Nephron (organoid): ENCODE results near the gene SLC18A2.

Experiments used
- H3K27ac Mint-ChIP-seq, 3 experiments: 2 replicates each; pipeline ENCODE4 v1.8.0; 2020; ENCODE audit warnings: mixed read lengths in 3 of 3, mild to moderate bottlenecking in 2 of 3, moderate library complexity in 1 of 3
- H3K27me3 Mint-ChIP-seq: 2 replicates; pipeline ENCODE4 v1.8.0; 2021; ENCODE audit warnings: low read depth, mild to moderate bottlenecking, moderate library complexity, mixed read lengths
- H3K36me3 Mint-ChIP-seq: 2 replicates; pipeline ENCODE4 v1.8.0; 2020; ENCODE audit warnings: low read depth, mixed read lengths
- H3K4me1 Mint-ChIP-seq: 2 replicates; pipeline ENCODE4 v1.8.0; 2020; ENCODE audit warnings: mixed read lengths
- H3K4me3 Mint-ChIP-seq, 3 experiments: 2 replicates each; pipeline ENCODE4 v1.8.0; 2020; ENCODE audit warnings: mild to moderate bottlenecking in 3 of 3, mixed read lengths in 3 of 3, moderate library complexity in 2 of 3
- H3K9me3 Mint-ChIP-seq: 2 replicates; pipeline ENCODE4 v1.8.0; 2020; ENCODE audit warnings: mixed read lengths
- CTCF ChIP-seq, 3 experiments: fragments of 200-600 bp; sonication (generic); IDR thresholded peaks; one replicate each; pipeline ENCODE4 v1.5.0; 2021; ENCODE audit warnings: antibody characterized with exemption in 3 of 3; ENCODE audit not compliant: unreplicated experiment in 3 of 3

Gene SLC18A2

GRCh38 chr10:117255835-117256460, 15.0 kb downstream of the SLC18A2 start:
- TF ChIP-seq CTCF (IDR thresholded peaks at IDR 0.05; ENCODE audit: unreplicated experiment in 3 of 3), result no peak
- Mint-ChIP-seq H3K4me1 (peaks cover 5% of the 10 kb centered on the region), H3K36me3 (no peaks in the 10 kb centered on the region), H3K27me3 (peaks cover 29% of the 10 kb centered on the region), H3K9me3 (no peaks in the 10 kb centered on the region), H3K27ac (no peak overlapping the region), H3K4me3 (no peak overlapping the region)

- H3K27me3 Mint-ChIP-seq, result peaks cover 31% of the 10 kb centered on the region
- H3K9me3 Mint-ChIP-seq, result no peaks in the 10 kb centered on the region
- H3K4me3 Mint-ChIP-seq, result no peak overlapping the region
- H3K4me1 Mint-ChIP-seq, result no peaks in the 10 kb centered on the region
- no peaks in the 10 kb centered on the region for H3K36me3 Mint-ChIP-seq
- no peak overlapping the region for H3K27ac Mint-ChIP-seq
- TF ChIP-seq CTCF (IDR thresholded peaks at IDR 0.05; ENCODE audit: unreplicated experiment in 3 of 3), result no peak
Observed at GRCh38 chr10:117256910-117257309, 16.0 kb downstream of the SLC18A2 start.

- Mint-ChIP-seq H3K9me3 (no peaks in the 10 kb centered on the region), H3K4me3 (no peak overlapping the region), H3K27ac (no peak overlapping the region), H3K36me3 (no peaks in the 10 kb centered on the region), H3K27me3 (peaks cover 38% of the 10 kb centered on the region), H3K4me1 (no peaks in the 10 kb centered on the region)
- TF ChIP-seq CTCF (IDR thresholded peaks at IDR 0.05; ENCODE audit: unreplicated experiment in 3 of 3), result no peak
Observed at GRCh38 chr10:117257721-117258120, 16.8 kb downstream of the SLC18A2 start.

GRCh38 chr10:117259279-117259678, 18.4 kb downstream of the SLC18A2 start:
- no peak overlapping the region for H3K27ac Mint-ChIP-seq
- TF ChIP-seq CTCF (IDR thresholded peaks at IDR 0.05; ENCODE audit: unreplicated experiment in 3 of 3), result no peak
- H3K27me3 Mint-ChIP-seq, result peaks cover 34% of the 10 kb centered on the region
- no peaks in the 10 kb centered on the region for H3K9me3 Mint-ChIP-seq
- H3K36me3 Mint-ChIP-seq, result no peaks in the 10 kb centered on the region
- H3K4me1 Mint-ChIP-seq, result no peaks in the 10 kb centered on the region
- no peak overlapping the region for H3K4me3 Mint-ChIP-seq

GRCh38 chr10:117260084-117260483, 19.2 kb downstream of the SLC18A2 start:
- TF ChIP-seq CTCF (IDR thresholded peaks at IDR 0.05; ENCODE audit: unreplicated experiment in 3 of 3), result no peak
- H3K4me3 Mint-ChIP-seq, result no peak overlapping the region
- H3K27ac Mint-ChIP-seq, result no peak overlapping the region
- H3K9me3 Mint-ChIP-seq, result no peaks in the 10 kb centered on the region
- H3K4me1 Mint-ChIP-seq, result no peaks in the 10 kb centered on the region
- no peaks in the 10 kb centered on the region for H3K36me3 Mint-ChIP-seq
- peaks cover 29% of the 10 kb centered on the region for H3K27me3 Mint-ChIP-seq

- Mint-ChIP-seq H3K36me3 (no peaks in the 10 kb centered on the region), H3K4me3 (no peak overlapping the region), H3K4me1 (no peaks in the 10 kb centered on the region), H3K27me3 (peaks cover 29% of the 10 kb centered on the region), H3K9me3 (no peaks in the 10 kb centered on the region), H3K27ac (no peak overlapping the region)
- TF ChIP-seq CTCF (IDR thresholded peaks at IDR 0.05; ENCODE audit: unreplicated experiment in 3 of 3), result no peak
Observed at GRCh38 chr10:117261501-117261900, 20.6 kb downstream of the SLC18A2 start.
